Gastroesophageal sphincter (tissue), 3 donors: Measurements from ENCODE around the gene PNMA8B.

Experiments
- CTCF ChIP-seq, 4 experiments: fragments of 200-600 bp in 2 of 4; fragments of 450-650 bp in 2 of 4; sonication (generic) in 1 of 4; IDR thresholded peaks; one replicate each; pipeline ENCODE4 v1.5.1; 2017 to 2019; ENCODE audit warnings: antibody characterized with exemption in 4 of 4, mild to moderate bottlenecking in 2 of 4, moderate library complexity in 2 of 4
- POLR2A ChIP-seq, 2 donors: fragments of 450-650 bp; IDR thresholded peaks; one replicate each; pipeline ENCODE4 v1.6.1; 2017; ENCODE audit warnings: antibody characterized with exemption in 2 of 2, mild to moderate bottlenecking in 2 of 2, moderate library complexity in 1 of 2

GRCh38 chr19:46461537-46461936 lies 34.1 kb downstream of the PNMA8B start:
- TF ChIP-seq POLR2A (IDR thresholded peaks at IDR 0.05) (no peak), CTCF (IDR thresholded peaks at IDR 0.05) (no peak)
